Ishikawa (cell line): Measurements from ENCODE around the gene ZBTB20.

Source experiments
- CEBPB ChIP-seq: IDR thresholded peaks from 2 replicates; pipeline ENCODE4 v1.6.1; 2012
- EGR1 ChIP-seq: IDR thresholded peaks from 2 replicates; pipeline ENCODE4 v1.6.1; 2012
- EP300 ChIP-seq: IDR thresholded peaks from 2 replicates; pipeline ENCODE4 v1.6.1; 2012; ENCODE audit warnings: borderline replicate concordance
- FOXM1 ChIP-seq: IDR thresholded peaks from 2 replicates; pipeline ENCODE4 v1.6.1; 2012; ENCODE audit warnings: low read depth, borderline replicate concordance
- NFIC ChIP-seq: IDR thresholded peaks from 2 replicates; pipeline ENCODE4 v1.6.1; 2012
- RAD21 ChIP-seq: IDR thresholded peaks from 2 replicates; pipeline ENCODE4 v1.6.1; 2012; ENCODE audit warnings: low read depth
- REST ChIP-seq: IDR thresholded peaks from 2 replicates; pipeline ENCODE4 v1.6.1; 2012; ENCODE audit warnings: low read depth, mild to moderate bottlenecking
- TAF1 ChIP-seq: IDR thresholded peaks from 2 replicates; pipeline ENCODE4 v1.6.1; 2012; ENCODE audit warnings: low read depth, mild to moderate bottlenecking
- TCF12 ChIP-seq: IDR thresholded peaks from 2 replicates; pipeline ENCODE4 v1.6.1; 2012; ENCODE audit warnings: low read depth
- TEAD4 ChIP-seq: IDR thresholded peaks from 2 replicates; pipeline ENCODE4 v1.6.1; 2012
- YY1 ChIP-seq: IDR thresholded peaks from 2 replicates; pipeline ENCODE4 v1.6.1; 2012; ENCODE audit warnings: low read depth
- ZBTB7A ChIP-seq: IDR thresholded peaks from 2 replicates; pipeline ENCODE4 v1.6.1; 2012; ENCODE audit warnings: low read depth
- TF ChIP-seq, protein P1 (sequence below): IDR thresholded peaks from 2 replicates; pipeline ENCODE4 v1.6.1; 2012
- TF ChIP-seq, protein P2 (sequence below): IDR thresholded peaks from 2 replicates; pipeline ENCODE4 v1.6.1; 2012

DNA sequence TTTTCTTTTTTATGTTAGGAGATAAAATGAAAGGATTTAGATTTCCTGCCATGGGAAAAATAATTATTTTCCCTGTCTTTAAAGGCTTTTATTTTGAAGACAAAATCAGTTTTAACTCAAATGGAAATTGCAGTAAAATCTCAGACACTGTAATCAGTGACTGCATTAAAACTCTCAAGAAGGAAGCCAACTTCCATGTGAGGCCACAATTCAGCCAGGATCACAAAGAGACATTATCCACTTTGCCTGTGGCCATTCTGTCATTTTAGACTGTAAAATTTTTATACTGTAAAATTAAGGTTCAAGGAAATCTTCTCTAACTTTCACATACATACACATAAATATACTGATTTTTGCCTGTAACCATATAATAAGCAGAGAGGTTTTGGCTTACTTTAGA is 549.2 kb downstream of the ZBTB20 start:
- TF ChIP-seq RAD21 (no peak), CEBPB (no peak), REST (no peak), EP300 (no peak), NFIC (no peak), TCF12 (no peak), YY1 (no peak), TAF1 (no peak), TEAD4 (no peak), ZBTB7A (no peak), FOXM1 (no peak), EGR1 (no peak)
- TF ChIP-seq, protein P1, sequence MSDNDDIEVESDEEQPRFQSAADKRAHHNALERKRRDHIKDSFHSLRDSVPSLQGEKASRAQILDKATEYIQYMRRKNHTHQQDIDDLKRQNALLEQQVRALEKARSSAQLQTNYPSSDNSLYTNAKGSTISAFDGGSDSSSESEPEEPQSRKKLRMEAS = no peak
- TF ChIP-seq, protein P2, sequence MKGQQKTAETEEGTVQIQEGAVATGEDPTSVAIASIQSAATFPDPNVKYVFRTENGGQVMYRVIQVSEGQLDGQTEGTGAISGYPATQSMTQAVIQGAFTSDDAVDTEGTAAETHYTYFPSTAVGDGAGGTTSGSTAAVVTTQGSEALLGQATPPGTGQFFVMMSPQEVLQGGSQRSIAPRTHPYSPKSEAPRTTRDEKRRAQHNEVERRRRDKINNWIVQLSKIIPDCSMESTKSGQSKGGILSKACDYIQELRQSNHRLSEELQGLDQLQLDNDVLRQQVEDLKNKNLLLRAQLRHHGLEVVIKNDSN = no peak
